IPS DF 19.7 (cell line): ENCODE results near the gene LPGAT1.
"Not testable (repeated sequence)": the region's sequence is repeated elsewhere in the genome, so short reads cannot be mapped to it uniquely, and the experiment has no call there.

Source experiments
- DNase-seq: peaks from one replicate; pipeline ENCODE4 v3.0.0-alpha.2; 2013; ENCODE audit warnings: low read depth, low spot score

LPGAT1 gene, protein sequence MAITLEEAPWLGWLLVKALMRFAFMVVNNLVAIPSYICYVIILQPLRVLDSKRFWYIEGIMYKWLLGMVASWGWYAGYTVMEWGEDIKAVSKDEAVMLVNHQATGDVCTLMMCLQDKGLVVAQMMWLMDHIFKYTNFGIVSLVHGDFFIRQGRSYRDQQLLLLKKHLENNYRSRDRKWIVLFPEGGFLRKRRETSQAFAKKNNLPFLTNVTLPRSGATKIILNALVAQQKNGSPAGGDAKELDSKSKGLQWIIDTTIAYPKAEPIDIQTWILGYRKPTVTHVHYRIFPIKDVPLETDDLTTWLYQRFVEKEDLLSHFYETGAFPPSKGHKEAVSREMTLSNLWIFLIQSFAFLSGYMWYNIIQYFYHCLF

DNA sequence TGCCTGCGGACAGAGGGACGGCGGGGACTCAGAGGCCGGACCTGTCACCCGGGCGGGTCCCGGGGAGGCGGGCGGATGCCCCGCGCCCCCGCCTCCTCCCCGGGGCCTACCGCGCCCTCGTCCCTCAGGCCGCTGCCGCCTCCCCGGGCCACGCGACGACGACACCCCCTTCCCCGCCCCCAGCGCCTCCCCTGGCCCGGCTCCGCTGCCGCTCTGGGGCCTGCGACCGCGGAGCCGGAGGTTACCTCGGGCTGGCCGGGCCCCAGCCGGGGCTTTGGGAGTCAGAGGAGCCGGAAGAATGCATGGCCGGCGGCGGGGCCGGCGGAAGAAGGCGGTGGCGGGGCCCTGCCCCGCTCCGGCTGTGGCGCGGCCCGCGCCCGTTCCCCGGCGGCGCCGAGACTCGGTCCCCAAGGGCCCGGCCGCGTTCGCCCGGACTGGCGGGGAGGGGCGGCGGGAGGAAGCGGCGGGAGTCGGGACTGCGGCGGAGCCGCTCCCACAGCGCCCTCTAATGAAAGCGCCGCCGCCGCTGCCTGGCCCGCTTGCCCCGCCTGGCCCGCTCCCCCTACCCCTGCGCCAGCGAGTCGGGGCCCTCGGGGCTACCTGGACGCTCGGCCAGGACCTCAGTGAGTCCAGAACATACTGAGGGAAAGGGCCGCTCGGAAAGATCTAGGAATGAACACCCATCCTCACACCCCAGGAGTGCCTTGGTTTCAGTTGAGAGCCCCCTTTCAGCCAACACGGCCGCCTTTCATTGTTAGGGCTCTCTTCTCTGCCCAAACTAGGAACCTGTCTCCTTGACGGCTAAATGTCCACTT, at the start of gene LPGAT1:
TSS of gene LPGAT1 (minus strand) at position 436 of the 815 bp plus-strand sequence. CDS start 1,467 bp downstream, outside the sequence.
- no peak for DNase-seq

DNA sequence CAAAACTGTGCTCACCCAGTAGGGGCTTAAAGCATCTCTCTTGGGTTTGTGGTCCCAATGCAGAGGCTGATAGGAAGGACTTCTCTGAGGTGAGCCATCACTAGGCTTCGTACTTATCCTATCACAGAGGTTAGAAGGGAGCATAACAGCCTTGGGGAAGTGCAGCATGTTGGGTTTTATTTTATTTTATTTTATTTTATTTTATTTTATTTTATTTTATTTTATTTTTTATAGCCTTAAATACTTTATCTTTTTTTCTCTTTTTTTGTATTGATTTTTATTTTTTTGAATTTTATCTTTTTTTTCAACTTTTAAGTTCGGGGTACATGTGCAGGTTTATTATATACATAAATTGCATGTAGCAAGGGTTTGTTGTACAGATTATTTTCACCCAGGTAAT, 48.9 kb upstream of the LPGAT1 start:
- no peak for DNase-seq

DNA sequence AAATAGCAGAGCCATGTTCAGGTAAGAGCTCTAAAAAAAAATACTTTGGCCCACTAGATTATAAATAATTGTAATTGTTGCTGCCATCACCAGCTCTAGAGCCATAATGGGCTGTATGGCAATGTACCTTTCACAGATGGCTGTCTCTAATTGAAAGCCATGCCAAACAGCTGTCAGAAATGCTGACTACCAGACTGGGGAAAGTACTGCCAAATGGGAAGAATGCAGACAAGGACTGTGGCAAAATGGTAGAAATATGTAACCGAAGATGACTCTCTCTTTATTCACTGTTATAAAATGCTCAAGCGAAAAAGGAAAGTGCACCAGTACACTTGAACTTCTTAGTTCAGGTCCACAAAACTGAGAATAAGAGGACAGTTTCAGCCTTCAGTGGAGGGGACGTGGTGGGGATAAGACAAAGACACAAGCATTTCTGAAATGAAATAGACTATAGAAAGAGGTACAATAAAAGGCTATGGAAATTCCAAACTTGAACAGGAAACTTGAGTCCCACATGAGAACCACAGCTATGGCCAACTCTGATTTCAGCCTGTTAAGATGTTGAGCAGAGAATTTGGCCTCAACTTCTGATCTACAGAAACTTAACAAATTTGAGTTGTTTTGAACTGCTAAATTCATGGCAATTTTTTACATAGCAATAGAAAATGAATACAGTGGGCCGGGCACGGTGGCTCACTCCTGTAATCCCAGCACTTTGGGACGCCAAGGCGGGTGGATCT, 46.5 kb upstream of the LPGAT1 start:
- no peak for DNase-seq

DNA sequence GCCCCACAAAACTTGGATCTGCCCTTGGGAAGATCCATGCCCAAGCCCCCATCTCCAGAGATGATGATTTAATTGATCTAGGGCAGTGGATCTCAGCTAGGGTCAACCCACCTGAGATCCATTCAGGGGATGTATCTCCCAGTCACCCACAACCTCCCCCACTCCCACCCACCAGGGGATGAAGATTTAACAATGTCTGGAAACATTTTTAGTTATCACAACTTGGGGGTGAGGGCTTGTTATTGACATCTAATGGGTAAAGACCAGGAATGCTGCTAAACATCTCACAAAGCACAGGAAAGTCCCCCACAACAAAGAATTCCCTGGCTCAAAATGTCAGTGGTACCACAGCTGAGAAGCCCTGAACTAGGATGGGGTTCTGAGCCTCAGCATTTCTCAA, 45.0 kb upstream of the LPGAT1 start:
- no peak for DNase-seq

DNA sequence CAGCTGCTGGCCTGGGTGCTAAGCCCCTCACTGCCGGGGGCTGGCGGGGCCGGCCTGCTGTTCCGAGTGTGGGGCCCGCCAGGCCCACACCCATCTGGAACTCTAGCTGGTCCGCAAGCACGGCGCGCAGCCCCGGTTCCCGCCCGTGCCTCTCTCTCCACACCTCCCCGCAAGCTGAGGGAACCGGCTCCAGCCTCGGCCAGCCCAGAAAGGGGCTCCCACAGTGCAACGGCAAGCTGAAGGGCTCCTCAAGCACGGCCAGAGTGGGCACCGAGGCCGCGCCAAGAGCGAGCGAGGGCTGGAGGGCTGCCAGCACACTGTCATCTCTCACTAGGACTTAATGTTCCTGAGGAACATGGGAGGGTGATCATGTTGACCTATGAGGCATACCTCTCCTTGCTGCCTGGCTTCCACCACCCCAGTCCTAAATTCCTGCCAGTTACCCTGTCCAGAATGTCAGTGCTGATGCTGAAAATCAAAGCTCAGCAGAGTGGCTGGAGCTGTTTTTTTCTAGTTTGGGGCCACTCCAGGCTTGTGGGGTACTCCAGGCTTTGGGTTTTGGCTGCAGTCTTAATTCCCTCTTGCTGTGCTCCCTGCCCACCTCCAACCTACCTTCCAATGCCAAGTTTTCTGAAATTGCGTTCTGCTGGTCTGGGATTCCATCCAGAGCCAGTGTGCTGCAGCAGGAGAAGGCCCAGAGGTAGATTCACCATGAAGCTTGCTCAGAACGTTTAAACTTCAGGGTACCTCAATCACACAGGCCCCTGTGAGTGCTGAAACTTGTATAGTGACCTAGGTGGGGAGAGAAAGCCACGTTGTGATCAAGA, 44.2 kb upstream of the LPGAT1 start:
- DNase-seq = no peak

DNA sequence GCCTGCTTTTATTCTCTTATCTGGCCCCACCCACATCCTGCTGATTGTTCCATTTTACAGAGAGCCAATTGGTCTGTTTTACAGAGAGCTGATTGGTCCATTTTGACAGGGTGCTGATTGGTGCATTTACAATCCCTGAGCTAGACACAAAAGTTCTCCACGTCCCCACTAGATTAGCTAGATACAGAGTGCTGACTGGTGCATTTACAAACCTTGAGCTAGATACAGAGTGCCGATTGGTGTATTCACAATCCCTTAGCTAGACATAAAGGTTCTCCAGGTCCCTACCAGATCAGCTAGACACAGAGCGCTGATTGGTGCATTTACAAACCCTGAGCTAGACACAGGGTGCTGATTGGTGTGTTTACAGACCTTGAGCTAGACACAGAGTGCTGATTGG, 43.2 kb upstream of the LPGAT1 start:
- not testable (repeated sequence) for DNase-seq

DNA sequence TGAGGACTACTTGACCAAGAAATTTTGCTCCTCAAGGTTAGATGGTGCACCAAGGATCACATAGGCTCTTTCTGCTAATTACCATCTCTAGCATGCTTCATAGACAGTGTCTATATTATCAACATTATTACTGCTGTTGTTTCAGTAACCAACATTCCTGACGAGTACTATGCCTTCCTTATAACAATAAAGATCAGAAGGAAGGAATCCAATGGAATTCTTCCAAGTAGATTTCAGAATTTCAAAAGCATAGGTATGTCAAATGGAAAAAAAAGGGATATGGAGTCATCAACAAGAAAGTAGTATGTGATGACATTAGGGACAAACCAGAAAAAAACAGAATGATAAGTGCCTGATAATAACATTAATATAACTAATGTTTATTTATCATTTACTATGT, 39.6 kb upstream of the LPGAT1 start:
- no peak for DNase-seq

DNA sequence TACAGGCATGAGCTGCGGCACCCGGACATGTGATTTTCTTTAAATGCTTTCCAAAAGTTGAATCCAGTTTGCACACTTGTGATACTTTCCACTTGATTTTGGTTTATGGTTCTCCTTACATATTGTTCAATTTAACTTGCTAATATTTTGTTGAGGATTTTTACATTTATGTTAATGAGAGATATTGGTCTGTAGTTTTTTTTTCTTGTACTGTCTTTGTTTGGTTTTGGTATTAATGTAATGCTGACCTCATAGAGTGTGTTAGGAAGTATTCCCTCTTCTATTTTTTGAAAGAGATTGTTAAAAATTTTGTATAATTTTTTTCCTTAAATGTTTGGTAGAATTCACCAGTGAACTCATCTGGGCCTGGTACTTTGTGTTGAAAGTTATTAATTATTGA, 34.6 kb upstream of the LPGAT1 start:
- DNase-seq = no peak

DNA sequence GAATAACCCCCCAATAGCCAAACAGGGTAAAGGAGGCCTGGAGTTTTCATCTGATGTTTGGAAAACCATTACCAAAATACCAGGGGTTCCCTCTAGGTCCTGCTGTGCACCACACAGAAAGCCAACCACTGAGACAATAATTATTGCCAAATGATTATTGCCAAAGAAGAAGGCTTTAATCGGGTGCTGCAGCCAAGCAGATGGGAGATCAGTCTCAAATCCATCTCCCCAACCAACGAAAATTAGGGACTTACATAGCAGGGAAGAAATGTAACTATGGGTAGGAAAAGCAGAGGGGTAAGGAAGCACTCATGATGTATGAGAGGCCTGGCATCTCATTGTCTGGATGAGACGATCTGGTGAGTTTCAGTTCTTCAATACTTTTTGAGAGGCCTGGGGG, 28.8 kb upstream of the LPGAT1 start:
- DNase-seq = no peak

DNA sequence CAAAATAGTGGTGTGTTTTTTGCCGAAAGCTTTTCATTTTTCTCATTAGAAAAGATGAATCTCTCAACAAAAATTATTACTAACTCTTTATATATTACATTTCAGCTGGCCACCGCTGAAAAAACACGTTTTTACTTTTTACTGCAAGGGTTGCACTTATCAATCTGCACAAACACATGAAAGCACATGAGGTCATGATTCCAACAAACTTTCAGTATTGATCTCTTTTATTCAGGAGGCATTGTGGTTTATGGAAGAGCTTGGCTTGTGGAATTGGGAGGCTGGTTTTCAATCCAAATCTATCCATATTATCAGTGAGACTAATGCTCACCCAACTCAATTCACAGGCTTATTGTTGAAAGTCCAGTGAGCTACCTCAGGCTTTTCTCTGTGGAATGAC, 20.6 kb upstream of the LPGAT1 start:
- DNase-seq = no peak

DNA sequence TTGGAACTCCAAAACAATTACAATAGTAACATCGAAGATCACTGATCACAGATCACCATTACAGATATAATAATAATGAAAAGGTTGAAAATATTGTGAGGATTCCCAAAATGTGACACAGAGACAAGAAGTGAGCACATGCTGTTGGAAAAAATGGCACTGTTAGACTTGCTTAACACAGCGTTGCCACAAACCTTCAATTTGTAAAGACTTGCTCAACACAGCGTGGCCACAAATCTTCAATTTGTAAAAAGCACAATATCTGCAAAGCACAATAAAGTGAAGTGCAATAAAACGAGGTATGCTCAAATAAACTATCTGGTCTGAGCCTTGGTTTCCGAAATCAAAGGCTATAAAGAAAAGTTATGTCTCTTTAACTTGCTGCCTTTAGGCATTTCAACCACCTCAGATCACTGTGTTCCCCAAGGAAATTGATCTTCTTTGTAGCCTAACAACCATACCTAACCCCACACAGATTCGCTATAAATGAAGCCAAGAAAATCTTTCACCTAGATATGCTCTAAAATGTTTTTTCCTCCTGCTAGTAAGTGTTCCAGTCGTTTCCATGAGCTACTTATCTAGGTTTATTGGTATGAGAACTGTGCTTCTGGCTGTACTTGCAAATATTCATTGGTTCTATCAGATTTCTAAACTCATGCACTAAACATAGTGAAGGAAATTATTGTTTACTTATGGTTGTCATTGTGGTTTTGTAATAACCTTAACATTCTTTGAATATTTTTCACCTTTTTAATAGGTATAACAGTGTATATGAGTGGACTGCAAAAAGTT, 13.1 kb upstream of the LPGAT1 start:
- no peak for DNase-seq

DNA sequence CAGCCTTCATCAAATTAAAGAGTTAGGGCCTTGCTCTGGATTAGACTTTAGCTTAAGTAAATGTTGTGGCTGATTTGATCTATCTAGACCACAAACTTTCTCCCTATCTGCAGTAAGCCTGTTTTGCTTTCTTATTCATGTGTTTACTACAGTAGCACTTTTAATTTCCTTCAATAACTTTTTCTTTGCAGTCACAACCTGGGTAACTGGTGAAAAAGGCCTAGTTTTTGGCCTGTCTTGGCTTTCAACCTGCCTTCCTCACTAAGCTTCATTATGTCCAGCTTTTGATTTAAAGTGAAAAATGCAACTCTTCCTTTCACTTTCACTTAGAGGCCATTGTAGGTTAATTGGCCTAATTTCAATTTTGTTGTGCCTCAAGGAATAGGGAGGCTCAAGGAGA, 12.5 kb upstream of the LPGAT1 start:
- no peak for DNase-seq

DNA sequence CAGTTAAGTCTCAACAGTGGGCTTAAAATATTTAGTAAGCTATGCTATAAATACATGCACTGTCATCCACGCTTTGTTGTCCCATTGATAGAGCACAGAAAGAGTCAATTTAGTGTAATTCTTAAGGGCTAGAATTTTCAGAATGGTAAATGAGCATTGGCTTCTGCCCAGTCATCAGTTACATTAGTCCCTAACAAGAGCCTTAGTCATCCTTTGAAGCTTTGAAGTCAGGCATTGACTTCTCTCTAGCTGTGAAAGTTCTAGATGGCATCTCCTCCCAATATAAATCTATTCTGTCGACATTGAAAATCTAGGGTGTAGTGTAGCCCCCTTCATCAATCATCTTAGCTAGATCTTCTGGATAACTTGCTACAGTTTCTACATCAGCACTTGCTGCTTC, 12.0 kb upstream of the LPGAT1 start:
- no peak for DNase-seq

DNA sequence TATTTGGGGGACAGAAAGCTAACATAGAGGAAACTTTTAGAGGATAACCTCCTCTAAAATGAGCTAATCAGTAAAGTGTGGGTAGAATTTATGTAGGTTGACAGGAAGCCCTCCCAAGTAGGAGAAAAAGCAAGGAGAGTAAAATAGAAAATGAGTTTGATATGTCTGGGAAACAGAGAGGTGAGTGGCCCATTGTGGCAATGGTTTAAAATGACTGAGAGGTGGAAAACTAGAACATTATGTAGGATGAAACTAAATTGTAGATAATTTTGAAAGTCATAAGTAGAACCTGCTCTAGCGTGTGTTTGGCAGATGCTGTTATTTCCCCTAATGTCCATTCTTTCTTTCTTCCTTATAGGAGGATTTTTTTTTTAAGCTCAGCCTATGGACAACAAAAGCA, 8.5 kb upstream of the LPGAT1 start:
- DNase-seq = no peak

DNA sequence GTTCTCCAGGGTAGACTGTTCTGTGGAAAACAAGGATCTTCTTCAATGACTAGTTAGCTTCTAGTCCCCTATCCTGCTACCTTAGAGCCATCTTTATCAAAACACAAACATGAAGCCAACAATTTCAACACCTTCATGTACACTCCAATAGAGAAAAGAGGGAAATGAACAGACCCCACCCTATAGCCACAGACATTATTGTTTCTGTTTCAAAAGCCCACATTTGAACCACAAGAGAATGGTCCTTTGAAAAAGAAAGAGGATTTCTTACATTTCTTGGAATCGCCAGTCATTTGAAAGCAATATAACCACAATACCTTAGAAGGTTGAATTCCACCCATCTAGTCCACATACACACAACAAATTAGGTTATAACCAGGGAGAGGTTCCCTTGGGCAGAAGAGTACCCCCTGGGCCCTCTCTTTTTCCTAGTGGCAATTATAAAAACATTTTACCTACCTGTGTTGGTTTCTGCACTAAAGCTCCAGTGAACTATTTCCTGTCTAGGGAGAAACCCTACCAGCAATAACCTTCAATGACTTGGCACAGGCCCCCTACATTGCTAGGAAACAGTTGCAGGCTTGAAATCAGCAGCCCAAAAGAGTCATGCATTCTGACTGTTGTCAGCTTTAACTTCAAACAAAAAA, 2.7 kb upstream of the LPGAT1 start:
- no peak for DNase-seq

DNA sequence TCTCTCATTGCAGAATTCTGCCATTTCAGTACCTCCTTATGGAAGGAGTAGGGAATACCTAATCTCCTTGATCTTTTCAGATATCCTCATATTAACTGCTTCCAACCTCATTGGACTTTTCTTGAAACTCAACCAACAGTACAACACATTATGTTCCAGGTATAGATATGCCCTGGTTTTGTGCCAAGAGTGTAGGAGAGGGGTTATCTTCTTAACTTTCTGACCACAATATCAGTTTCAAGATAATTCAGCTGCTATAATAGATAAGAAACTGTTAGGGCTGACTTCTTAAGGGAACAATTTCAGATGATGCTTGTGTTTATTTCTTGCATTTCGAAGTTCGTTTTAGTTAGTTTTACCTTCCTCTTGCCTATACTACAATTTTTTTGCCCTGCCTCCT, 2.1 kb upstream of the LPGAT1 start:
- DNase-seq = no peak

DNA sequence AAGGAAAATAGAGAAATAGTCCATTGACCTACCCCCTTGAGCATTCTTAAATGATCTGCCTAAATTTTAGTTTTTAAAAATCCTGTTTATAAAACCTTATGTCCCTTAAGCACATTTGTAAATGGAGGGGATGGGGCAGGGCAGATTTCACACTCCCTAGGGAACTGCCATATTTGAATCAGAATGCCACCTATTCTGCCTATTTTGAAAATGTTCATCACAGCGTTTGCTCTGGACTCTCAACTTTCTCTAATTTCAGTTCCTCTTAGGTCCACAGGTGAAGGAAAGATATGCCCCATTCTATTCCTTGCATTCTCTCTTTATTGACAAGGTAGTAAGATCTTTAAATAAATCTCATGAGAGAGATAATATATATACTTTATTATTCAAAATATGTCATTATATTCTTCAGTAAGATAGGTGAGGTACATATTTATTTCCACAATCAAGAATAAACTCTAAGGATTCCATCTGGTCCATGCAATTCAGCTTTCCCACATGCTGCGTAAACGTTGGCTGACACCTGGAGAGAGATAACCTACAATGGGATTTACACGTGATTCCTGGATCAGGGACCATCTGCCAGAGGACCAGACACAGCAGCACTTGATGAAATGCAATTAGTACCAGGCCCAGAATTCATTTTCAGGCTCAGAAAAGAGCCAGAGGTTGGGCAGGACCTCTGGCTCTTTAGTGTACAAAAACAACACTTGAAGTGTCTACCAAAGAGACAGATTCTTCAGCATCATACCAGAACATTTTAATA, 1.2 kb upstream of the LPGAT1 start:
- DNase-seq = no peak

DNA sequence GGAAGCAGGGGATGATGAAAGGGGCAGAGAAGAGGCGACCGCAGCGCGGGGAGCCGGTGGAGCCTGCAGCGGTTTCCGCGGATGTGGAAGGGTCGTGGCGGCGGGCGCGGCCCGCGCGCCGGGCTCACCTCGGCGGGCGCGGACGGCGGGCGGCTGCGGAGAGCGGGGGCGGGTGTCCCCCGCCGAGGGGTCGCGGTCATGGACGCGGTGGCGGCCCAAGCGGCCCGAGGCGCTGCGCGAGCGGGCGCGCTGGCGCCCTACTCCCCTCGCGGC, 572 bp downstream of the LPGAT1 start:
- DNase-seq = no peak

DNA sequence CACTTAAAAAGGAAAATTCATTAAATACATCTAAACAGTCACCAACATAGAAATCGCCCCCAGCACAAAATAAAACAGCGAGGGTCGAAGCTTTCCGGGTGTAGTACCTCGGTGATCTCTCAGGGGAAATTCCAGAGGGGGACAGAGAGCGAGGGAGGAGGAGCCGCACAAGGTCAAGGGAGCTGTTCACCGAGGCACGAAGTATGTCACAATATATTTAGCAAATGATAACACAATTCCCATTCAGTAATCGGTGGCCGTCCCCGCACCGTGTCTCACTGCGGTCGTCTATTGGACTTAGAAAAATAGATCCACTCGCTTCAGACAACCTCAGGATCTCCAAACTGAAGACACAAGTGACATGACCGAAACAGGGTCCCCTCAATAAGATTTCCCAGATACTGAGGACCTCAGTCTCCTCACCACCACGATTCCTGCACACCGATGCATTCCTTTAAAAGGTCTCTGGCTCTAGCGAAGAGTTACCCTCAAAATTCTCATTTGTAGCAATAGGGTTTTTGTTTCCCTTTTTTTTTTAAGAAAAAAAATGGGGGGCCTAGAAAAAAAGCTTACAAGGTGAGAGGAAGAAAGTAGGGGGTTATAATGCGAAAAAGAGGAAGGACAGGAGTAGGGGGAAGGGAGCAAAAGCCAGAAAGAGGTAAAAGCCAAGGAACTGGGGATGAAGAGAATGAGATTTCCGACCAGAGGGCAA, 1.1 kb downstream of the LPGAT1 start:
- no peak for DNase-seq
